Stimulated activated CD4-positive, alpha-beta T cell treated with anti-CD3 and anti-CD28 coated beads, Interleukin-2, amount 100 ng/mL, for 48 hours (primary cell): ENCODE data around the gene NFATC2IP.
"Not testable (repeated sequence)": the region's sequence is repeated elsewhere in the genome, so short reads cannot be mapped to it uniquely, and the experiment has no call there.

Experiments
- DNase-seq, 2 donors: peaks; one replicate each; pipeline ENCODE4 v3.0.0-alpha.2; 2020

NFATC2IP gene

GRCh38 chr16:28975158-28975599 lies 24.4 kb downstream of the NFATC2IP start:
- no peak for DNase-seq

- DNase-seq: no peak
These were observed 27.2 kb downstream of the NFATC2IP start for GRCh38 chr16:28977703-28978662.

GRCh38 chr16:28980330-28980729 lies 29.6 kb downstream of the NFATC2IP start:
- not testable (repeated sequence) for DNase-seq

- DNase-seq: no peak
These were observed 30.2 kb downstream of the NFATC2IP start for GRCh38 chr16:28980929-28981328.

DNA sequence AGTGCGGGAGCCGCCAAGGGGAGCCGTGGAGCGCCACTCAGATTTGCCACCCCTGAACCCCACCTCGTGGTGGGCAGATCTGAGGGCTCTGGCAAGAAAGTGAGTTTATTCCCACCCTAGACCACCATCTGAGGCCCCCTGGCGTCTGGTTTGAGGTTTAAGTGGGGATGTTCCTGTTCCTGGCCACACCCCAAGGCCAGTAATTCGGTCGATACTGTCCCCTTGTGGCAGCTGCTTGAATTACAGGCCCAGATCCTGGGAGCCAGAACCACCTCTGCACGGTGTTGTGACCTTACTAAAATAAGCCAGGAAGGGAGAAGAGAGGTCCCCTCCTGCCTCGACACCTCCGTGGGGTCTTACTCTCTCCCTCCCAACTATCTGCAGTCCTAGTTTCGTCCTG lies 30.8 kb downstream of the NFATC2IP start:
- peak; percentile 64 to 73 for DNase-seq

DNA sequence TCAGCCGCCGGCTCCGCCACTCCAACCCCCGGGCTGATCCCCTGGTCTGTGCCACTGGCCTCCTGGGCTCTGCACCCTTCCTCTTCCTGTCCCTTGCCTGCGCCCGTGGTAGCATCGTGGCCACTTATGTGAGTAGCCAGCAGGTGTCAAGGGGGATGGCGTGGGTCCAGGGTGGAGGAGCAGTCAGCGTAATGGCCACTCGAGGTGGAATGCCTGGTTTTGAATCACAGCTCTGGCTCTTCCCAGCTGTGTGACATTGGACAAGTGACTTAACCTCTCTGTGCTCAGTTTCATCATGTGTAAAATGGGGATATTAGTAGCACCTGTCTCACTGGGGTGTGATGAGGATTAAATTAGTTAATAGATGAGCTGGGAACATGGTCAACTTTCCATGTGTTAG lies 31.7 kb downstream of the NFATC2IP start:
- DNase-seq: no peak

GRCh38 chr16:28982949-28983348 lies 32.2 kb downstream of the NFATC2IP start:
- no peak for DNase-seq

- no peak for DNase-seq
These were observed 32.9 kb downstream of the NFATC2IP start for GRCh38 chr16:28983644-28984043.

DNA sequence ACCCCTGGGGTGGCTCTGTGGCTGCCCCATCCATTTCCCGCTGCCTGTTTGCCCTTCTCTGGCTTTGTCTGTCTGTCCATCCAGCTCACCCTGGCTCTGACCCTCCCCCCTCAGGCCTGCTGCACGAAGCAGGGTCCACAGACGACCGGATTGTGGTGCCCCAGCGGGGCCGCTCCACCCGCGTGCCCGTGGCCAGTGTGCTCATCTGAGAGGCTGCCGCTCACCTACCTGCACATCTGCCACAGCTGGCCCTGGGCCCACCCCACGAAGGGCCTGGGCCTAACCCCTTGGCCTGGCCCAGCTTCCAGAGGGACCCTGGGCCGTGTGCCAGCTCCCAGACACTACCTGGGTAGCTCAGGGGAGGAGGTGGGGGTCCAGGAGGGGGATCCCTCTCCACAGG lies 33.4 kb downstream of the NFATC2IP start:
- DNase-seq: no peak

DNA sequence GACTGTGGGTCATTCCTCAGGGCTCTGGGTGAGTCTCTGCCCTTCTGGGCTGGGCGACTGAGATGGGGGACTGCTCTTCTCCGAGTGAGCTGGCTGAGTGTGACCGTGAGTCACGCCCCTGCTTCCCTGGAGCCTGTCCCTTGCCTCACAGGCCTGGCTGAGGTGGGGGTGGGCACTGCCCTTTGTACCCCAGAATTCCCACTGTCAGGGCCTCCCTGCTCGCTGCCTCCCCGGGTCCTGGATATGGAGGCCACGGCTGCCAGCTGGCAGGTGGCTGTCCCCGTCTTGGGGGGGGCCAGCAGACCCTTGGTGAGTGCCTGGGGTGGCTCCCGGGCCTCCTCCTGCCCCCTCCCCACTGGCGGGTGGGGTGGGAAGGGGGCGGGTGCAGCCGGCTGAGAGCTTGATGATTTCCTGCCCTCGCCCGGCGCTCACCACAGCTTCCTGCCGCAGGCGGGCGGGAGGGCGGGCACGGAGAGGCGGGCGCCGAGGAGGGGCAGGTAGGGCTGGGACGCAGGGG lies 33.9 kb downstream of the NFATC2IP start, which contains the start of gene LAT:
Gene LAT, plus strand, starts transcription at position 434 of the 517 bp plus-strand sequence. CDS start 366 bp downstream, outside the sequence.
- DNase-seq: peak; percentile 47 to 61

- DNase-seq: peak in 1 of 2 donors; percentile 23
These were observed 34.7 kb downstream of the NFATC2IP start for GRCh38 chr16:28985211-28986041.

- DNase-seq: no peak
These were observed 35.3 kb downstream of the NFATC2IP start for GRCh38 chr16:28986046-28986445.

DNA sequence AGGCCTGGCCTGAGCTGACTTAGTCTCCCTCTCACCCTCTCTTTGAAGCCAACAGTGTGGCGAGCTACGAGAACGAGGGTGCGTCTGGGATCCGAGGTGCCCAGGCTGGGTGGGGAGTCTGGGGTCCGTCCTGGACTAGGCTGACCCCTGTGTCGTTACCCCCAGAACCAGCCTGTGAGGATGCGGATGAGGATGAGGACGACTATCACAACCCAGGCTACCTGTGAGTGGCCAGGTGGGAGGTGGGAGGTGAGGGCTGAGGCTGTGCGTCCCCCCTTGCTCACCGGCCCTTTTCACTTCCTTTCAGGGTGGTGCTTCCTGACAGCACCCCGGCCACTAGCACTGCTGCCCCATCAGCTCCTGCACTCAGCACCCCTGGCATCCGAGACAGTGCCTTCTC lies 35.8 kb downstream of the NFATC2IP start:
- no peak for DNase-seq

- no peak for DNase-seq
These were observed 36.6 kb downstream of the NFATC2IP start for GRCh38 chr16:28987170-28987853.

DNA sequence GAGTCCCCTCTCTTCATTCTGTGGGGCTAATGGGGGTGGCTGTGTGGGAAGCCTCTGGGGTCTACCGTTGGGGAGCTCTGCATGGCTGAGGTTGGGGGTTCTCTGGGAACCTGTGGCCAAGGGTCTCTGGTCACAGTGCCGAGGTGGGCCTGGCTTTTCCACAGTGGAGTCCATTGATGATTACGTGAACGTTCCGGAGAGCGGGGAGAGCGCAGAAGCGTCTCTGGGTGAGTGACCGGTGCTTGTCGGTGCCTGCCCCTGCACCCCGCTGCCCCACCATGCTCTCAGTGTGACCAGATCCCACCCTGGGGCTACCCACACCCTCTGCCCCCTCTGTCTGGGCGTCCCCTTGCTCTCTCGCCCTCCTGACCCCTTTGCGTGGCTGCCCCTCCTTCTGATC lies 38.6 kb downstream of the NFATC2IP start:
- DNase-seq: no peak

GRCh38 chr16:28990375-28991040 lies 39.8 kb downstream of the NFATC2IP start:
- DNase-seq: peak; percentile 53 to 63

DNA sequence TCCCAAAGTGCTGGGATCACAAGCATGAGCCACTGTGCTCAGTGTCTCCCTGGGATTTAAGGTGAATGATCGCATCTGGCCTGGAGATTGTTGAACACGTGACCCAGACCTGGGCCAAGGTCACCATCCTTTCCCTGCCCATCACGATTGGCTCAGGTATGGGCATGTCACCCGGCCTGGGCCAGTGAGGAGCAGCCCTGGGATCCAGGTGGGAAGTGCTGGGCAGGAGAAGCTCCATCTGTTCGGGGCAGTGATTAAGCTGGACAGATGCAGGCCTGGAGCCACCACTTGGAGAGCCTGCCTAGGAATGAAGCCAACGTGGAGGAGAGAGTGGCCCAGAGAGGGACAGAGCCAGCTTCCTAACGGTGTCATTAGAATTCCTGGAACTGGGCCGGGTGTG lies 41.0 kb downstream of the NFATC2IP start:
- DNase-seq: no peak

GRCh38 chr16:28992496-28992895 lies 41.8 kb downstream of the NFATC2IP start:
- no peak for DNase-seq

GRCh38 chr16:28998837-28999236 lies 48.1 kb downstream of the NFATC2IP start:
- DNase-seq: no peak

- DNase-seq: no peak
These were observed 48.8 kb downstream of the NFATC2IP start for GRCh38 chr16:28999577-28999976.

DNA sequence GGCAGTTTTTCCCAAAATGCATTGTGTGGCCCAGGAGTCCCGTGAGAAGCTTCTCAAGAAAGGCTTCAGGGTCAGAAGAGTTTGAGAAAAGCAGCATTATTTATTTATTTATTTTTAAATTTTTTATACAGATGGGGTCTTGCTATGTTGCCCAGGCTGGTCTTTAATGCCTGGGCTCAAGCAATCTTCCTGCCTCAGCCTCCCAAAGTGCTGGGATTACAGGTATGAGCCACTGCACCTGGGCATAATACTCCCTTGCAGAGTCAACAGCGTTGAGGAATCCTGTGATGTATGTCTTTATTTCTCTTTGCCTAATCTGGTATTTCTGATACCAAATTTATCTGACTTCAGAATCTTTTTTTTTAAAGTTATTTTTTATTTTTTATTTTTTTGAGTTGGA lies 49.3 kb downstream of the NFATC2IP start:
- no peak for DNase-seq
